Urinary bladder (tissue), 4 donors: ENCODE measurements around the gene ANKRD13A. TPM values are rescaled to one million over a fixed set of nuclear protein-coding genes. Genes with fewer than 3 reads are reported as not detected.

ENCODE experiments used
- DNase-seq: peaks from one replicate; pipeline ENCODE4 v3.0.0-alpha.2; 2015; ENCODE audit errors: extremely low spot score
- H3K27ac ChIP-seq: one replicate; pipeline ENCODE4 v1.5.1; 2013; ENCODE audit warnings: low read depth, mild to moderate bottlenecking, moderate library complexity
- H3K36me3 ChIP-seq: one replicate; pipeline ENCODE4 v1.6.1; 2013; ENCODE audit warnings: mild to moderate bottlenecking, moderate library complexity; ENCODE audit not compliant: insufficient read depth
- H3K4me1 ChIP-seq: one replicate; pipeline ENCODE4 v1.6.1; 2013; ENCODE audit warnings: mild to moderate bottlenecking, moderate library complexity; ENCODE audit not compliant: insufficient read depth
- H3K4me3 ChIP-seq: one replicate; pipeline ENCODE4 v1.5.1; 2013; ENCODE audit warnings: low read depth, low read length
- WGBS: extraction: QIAGEN DNeasy Blood & Tissue Kit; methylation state at CpG from one replicate; pipeline ENCODE4 v1.1.7; 2013; 5-methylcytosine and 5-hydroxymethylcytosine counted together
- polyA plus RNA-seq: library from polyadenylated mRNA; stranded (reverse); fragments of 200-250 nt; gene quantifications from one replicate; pipeline ENCODE4 v1.2.3, GENCODE V29; 2013
- total RNA-seq: library from RNA; depleted of rRNA; stranded (reverse); fragments of >200 nt; gene quantifications from one replicate; pipeline ENCODE4 v1.2.3, GENCODE V29; 2014
- donor health status: healthy with polysubstance abuse.
- donor health status: healthy.

ANKRD13A gene
- total and polyA plus RNA-seq, 2 donors: 40.4 to 63.4 TPM

DNA sequence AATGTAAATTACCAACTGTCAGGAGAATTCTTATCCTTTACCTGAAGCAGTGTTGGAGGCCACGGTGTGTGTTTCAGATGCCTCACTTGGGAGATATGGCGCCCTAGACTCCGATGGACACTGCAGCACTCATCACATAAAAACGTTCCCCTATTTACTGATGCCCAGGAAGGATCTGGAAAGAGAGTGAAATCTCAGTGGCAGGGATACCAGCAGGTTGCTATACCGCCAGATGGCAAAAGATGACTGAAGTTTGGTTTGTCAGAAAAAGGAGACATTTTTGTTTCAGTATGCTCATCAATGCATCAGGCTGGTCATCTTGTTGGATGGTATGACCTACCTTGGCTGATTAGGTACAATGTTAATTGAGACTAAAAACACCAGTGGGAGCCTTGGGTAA, 7.6 kb upstream of the ANKRD13A start:
- Histone ChIP-seq H3K36me3 (peaks cover 6% of the 10 kb centered on the region), H3K4me3 (no peak overlapping the region), H3K4me1 (no peaks in the 10 kb centered on the region), H3K27ac (no peak overlapping the region)
- no peak for DNase-seq
- 93% methylated on average over 5 of the region's 5 CpGs for WGBS

DNA sequence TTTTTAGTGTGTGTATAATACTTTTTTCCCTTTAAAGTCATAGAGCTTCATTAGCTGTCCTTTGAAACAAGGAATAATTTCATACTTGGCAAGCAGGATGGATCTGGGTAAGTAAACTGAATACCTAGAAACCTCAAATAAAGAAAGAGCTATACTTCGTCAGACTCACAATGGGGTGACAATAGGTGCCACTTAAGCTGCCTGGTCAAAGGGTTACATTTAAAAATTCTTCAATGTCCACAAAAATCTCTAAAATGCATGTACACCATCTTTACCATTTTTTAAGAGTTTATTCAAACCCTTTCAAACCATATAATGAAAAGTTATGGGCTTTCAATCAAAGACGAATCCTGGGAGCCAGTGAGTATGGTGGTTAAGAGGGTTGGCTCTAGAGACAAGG, 6.1 kb upstream of the ANKRD13A start:
- Histone ChIP-seq H3K4me3 (no peak overlapping the region), H3K27ac (no peak overlapping the region), H3K4me1 (no peaks in the 10 kb centered on the region), H3K36me3 (peaks cover 6% of the 10 kb centered on the region)
- 79% methylated on average over 2 of the region's 2 CpGs for WGBS
- DNase-seq: no peak

DNA sequence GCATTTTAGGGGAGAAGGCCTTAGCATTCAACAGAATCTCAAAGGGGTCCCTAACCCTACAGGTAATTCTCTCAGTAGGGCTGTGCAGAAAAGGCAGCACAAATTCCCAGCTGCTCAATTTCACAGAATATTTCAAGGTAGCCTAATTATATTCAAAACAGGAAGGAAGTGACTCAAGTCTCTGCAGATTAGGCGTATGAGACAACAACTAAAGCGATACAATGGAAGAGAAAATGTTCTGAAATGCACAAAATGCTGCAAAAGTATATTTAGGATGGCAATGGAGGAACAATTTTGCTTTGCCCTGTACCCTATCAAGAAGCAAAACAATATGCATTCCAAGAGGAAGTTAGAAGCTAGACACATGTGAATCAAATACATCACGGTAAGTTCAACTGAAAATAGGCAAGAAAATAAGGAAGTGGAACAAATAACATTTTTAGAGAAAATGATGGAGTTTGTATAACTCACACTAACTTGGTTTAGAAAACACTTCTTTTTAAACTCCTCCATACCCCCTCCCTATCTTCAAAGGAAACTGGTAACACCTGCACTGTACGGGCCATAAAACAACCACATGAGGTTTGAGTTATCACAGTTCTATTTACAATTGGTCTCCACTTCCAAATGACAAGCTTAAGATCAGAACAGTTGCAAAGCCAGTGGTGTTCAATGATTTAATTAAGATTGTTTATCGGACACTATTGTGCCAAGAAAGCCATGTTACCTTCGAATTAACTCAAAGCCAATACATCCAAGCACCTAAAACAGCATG, 4.6 kb upstream of the ANKRD13A start:
- no peak for DNase-seq
- peak overlapping the region; percentile 86 for H3K4me3 ChIP-seq
- WGBS: 58% methylated on average over 6 of the region's 6 CpGs
- H3K27ac ChIP-seq: no peak overlapping the region
- no peaks in the 10 kb centered on the region for H3K4me1 ChIP-seq
- H3K36me3 ChIP-seq: peaks cover 3% of the 10 kb centered on the region

DNA sequence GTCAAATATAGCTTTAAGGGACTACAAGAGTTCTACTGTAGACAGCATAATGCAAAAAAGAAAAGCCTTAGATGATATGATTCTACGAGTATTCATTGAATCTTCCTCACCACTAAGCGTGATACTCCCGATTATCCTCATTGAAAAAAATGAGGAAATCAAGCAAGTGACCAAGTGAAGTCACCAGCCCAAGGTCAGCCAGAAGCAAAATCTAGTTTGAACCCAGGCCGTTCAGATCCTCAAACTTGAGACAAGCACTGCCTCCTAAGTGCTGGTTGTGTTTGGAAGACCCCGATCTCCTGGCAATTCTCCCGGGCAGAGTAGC, 3.9 kb upstream of the ANKRD13A start:
- no peaks in the 10 kb centered on the region for H3K4me1 ChIP-seq
- WGBS: 1% methylated on average over 6 of the region's 6 CpGs
- peak overlapping the region; percentile 62 for H3K27ac ChIP-seq
- peaks cover 3% of the 10 kb centered on the region for H3K36me3 ChIP-seq
- DNase-seq: no peak
- H3K4me3 ChIP-seq: peak overlapping the region; percentile 86

DNA sequence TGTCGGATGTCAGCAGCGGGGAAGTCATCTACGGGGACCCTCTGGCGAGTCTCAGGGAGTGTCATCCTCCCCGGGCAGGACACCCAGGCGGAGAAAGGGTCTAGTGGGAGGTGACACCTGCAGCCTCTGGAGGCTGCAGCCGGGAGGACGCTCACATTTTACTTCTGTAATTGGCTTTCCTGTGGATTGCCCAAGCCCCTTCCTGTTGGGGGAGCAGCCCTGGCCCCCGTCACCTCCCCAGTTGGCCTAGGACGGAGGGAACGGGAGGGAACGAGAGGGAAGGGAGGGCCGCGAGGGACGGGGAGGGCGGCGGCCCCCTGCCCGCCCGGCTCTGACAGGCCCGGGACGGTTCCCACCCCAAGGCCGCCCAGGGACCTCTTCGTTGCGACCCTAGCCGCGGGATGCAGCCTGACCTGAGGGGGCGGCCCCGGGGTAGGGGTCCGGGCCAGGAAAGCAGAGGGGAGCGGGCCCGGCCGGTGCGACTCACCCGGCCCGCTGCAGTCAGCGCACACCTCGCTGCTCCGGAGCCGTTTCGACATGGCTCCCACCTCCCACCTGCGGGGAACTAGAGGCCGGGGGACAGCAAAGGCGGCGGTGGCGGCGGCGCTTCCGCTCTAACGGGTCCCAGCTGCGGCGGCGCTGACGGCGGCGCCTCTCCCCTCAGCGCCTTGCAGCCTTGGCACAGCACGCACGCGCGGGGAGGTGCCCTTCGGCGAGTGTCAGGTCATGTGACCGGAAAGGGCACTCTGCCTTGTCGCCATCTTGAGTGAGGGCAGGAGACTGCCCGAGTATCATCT, 3.3 kb upstream of the ANKRD13A start, which contains the start of gene GIT2:
Gene GIT2 (minus strand): TSS at position 683 of the 797 bp plus-strand sequence. CDS start 144 bp downstream, at position 539.
- no peaks in the 10 kb centered on the region for H3K4me1 ChIP-seq

DNA sequence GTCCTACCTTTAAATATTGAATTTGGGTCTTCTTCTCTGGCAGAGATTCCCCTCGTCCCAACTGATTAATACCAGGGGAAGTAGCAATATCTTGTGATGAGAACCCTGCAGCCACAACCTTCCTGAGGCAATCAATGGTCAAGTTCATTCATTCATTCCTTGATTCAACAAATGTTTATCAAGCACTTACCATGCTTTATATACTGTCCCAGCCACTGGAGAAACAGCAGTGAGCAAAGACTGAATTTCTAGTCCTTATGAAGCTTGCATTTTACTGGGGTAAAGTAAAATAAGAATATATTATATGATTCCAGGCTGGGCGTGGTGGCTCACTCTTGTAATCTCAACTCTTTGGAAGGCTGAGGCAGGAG, 2.8 kb upstream of the ANKRD13A start:
- DNase-seq: no peak
- Histone ChIP-seq H3K27ac (no peak overlapping the region), H3K4me1 (no peaks in the 10 kb centered on the region), H3K4me3 (peak overlapping the region; percentile 86), H3K36me3 (peaks cover 2% of the 10 kb centered on the region)
- 47% methylated on average over 2 of the region's 2 CpGs for WGBS

More for the DNA sequence above, 3.3 kb upstream of the ANKRD13A start, which contains the start of gene GIT2:
- DNase-seq: peak; percentile 79
- Histone ChIP-seq H3K4me3 (peak within 1 kb of the TSS; percentile 86), H3K36me3 (peaks cover 3% of the 10 kb centered on the region), H3K27ac (peak within 1 kb of the TSS; percentile 62)
- WGBS: under 1% methylated on average over 65 of the region's 65 CpGs

DNA sequence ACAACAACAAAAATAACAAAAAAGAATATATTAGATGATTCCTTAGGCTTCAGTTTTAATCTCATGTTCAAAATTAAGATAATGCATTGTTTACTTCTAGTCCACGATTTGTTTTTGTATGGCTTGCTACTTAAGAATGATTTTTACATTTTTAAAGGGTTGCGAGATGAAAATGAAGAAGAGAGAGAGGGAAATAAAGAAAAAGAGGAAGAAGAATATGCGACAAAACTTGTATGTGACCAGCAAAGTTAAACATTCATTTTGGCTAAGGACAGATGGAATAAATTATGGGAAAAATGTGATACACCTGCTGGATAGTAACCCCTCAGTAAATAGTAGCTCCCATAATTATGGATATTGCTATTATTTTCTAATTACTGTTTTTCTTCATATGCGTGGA, 1.8 kb upstream of the ANKRD13A start:
- H3K4me1 ChIP-seq: no peaks in the 10 kb centered on the region
- WGBS: 87% methylated on average over 4 of the region's 4 CpGs
- no peak overlapping the region for H3K27ac ChIP-seq
- no peaks in the 10 kb centered on the region for H3K36me3 ChIP-seq
- H3K4me3 ChIP-seq: no peak overlapping the region
- DNase-seq: no peak

DNA sequence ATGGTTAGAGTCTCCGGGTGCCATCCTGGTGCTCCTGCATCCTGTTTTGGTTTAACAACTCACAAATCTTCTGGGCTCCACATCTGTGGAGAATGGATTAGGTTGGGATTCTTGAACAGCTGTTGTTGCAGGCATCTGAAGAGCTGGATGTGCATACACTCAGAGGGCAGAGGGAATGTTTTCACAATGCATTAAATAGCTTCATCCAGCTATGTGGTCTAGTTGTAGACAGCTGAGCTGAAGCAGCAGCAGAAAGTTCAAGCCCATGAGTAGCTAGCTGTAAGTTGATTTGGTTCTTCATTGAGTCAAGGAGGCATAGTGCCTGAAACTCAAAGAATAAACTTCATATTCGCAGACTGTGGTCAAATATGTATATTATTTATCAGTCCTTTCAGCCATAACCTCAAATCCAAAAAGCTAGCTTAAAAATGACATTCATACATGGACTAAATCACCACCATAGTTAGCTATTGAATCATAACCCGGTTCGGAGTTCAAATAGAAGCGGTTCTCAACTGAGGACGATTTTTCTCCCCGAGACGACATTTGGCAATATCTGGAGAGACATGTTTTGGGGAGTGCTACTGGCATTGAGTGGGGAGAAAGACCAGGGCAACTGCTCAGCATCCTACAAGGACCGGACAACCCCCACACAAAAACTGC, 858 bp upstream of the ANKRD13A start:
- 56% methylated on average over 9 of the region's 9 CpGs for WGBS
- no peak for DNase-seq
- no peaks in the 10 kb centered on the region for H3K4me1 ChIP-seq

DNA sequence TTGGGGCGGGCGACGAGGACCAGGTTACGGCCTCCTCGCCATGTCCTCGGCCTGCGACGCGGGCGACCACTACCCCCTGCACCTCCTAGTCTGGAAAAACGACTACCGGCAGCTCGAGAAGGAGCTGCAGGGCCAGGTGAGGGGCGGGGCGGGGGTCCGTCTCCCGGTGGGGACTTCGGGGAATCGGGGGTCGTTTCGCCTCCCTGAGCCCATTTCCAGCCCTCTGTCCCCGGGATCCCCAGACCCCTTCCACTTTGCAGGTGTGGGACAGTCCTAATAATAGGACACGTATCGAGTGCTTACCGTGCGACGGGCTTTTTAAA, 380 bp downstream of the ANKRD13A start:
- no peak for DNase-seq

More for the DNA sequence above, 858 bp upstream of the ANKRD13A start:
- H3K4me3 ChIP-seq: peak overlapping the region; percentile 99
- H3K36me3 ChIP-seq: no peaks in the 10 kb centered on the region
- no peak overlapping the region for H3K27ac ChIP-seq

DNA sequence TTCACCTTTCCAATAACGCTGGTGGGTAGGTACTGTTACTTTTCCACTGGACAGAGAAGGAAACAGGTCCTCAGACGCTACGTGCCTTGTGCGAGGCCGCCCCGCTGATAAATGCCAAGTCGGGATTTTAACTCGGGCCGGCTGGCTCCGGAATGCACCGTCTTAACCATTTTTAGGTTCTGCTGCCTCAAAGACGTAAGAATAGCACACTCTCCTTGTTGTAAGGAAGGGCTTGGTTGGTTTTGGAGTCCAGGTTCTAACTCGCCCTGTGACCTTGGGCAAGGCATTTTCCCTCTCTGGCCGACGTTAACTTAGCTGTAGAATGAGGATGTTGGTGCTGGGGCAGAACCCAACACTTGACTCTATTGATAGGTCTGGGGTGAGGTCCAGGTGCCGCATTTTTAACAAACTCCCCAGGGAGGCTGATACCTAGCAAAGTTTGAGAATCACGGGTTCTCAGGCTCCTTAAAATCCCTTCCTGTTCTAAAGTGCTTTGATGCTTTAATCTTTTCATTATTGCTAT, 814 bp downstream of the ANKRD13A start:
- DNase-seq: no peak

More for the DNA sequence above, 380 bp downstream of the ANKRD13A start:
- Histone ChIP-seq H3K4me3 (peak overlapping the region; percentile 99), H3K27ac (no peak overlapping the region), H3K4me1 (no peaks in the 10 kb centered on the region), H3K36me3 (no peaks in the 10 kb centered on the region)
- WGBS: under 1% methylated on average over 27 of the region's 27 CpGs

DNA sequence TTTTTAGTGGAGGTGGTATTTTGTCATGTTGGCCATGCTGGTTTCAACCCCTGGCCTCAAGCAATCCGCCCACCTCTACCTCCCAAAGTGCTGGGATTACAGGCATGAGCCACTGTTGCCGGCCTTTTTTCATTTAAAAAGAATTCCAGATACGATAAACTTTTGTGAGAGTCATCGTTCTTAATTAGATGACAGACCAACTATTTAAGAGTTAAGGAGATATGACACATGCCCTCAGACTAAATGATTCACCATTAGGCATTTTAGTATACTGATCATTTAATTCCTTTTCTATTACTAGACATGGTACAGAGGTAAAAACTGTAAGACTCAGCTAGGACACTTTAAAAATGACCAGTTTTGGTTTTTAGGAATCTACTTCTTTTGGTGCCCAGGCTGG, 2.4 kb downstream of the ANKRD13A start:
- no peak overlapping the region for H3K27ac ChIP-seq
- no peaks in the 10 kb centered on the region for H3K4me1 ChIP-seq
- DNase-seq: no peak
- H3K36me3 ChIP-seq: no peaks in the 10 kb centered on the region
- no peak overlapping the region for H3K4me3 ChIP-seq
- 85% methylated on average over 4 of the region's 4 CpGs for WGBS

More for the DNA sequence above, 814 bp downstream of the ANKRD13A start:
- peak overlapping the region; percentile 99 for H3K4me3 ChIP-seq
- H3K27ac ChIP-seq: no peak overlapping the region
- no peaks in the 10 kb centered on the region for H3K4me1 ChIP-seq
- no peaks in the 10 kb centered on the region for H3K36me3 ChIP-seq
- 3% methylated on average over 17 of the region's 17 CpGs for WGBS

DNA sequence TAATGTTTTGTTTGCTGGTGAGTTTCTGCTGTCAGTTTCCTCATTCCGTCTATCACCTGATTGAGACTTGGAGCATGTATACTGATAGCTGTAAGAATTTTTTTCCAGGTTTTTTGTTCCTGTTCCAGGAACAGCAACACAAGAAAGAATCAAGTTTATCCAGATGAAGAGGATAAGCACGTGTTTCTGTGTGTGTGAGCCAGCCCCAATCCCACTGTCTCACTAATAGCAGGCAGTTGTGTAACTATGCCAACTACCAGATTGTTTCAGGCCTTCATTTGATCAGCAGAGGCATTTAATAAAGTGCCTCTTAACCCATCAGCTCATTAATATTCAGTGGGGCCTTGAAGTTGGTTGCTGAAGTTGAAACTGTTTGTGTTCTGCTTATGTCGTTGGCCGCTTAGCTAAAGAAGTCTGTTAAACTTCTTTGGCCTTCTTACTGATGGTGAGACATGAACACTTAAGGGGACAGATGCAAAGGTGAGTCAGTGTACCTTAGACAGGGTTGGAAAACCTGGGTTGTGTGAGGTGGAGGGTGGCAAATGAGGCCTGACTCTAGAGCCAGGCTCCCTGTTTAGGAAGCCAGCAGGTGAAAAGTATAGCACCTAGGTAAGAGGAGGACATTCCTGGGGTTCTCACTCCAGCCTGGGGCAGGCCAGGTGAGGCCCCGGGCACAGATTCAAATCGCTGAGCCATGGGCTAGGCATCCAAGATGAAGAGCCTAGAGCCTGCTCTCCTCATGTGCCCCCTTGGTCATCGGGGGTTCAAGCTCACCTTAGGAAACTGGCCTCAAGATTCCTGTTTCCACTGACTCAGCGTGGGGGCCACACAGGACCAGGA, 3.7 kb downstream of the ANKRD13A start:
- 73% methylated on average over 8 of the region's 8 CpGs for WGBS
- DNase-seq: no peak
- Histone ChIP-seq H3K27ac (no peak overlapping the region), H3K36me3 (no peaks in the 10 kb centered on the region), H3K4me3 (no peak overlapping the region), H3K4me1 (no peaks in the 10 kb centered on the region)

DNA sequence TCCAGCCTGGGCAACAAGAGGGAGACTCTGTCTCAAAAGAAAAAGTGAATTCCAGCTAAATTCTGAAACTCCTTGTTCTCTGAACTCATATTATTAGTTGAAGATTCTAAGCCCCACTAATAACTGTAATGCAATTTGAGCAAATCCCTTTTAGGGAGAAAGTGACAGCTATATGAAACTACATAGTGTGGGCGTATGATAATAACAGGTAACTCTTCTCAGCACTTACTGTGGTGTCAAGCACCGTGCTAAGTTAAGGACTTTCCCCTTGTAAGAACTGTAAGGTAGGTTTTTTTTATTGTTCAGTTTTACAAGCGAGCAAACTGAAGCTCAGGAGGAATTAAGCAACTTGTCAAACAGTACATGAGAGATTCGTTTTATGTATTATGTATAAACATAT, 5.4 kb downstream of the ANKRD13A start:
- 61% methylated on average over 4 of the region's 4 CpGs for WGBS
- no peak for DNase-seq
- H3K4me1 ChIP-seq: no peaks in the 10 kb centered on the region
- H3K36me3 ChIP-seq: no peaks in the 10 kb centered on the region
- H3K27ac ChIP-seq: no peak overlapping the region
- no peak overlapping the region for H3K4me3 ChIP-seq
